Endodermal cell (in vitro differentiated cells): ENCODE data around the gene APOC1. TPM values are rescaled to one million over a fixed set of nuclear protein-coding genes. Genes with fewer than 3 reads are reported as not detected.

Source experiments
- DNase-seq: peaks from one replicate; pipeline ENCODE4 v3.0.0-alpha.2; 2017
- H3K27ac ChIP-seq: 2 replicates; pipeline ENCODE4 v1.5.1; 2013; ENCODE audit warnings: mild to moderate bottlenecking, low read depth, low read length, moderate library complexity
- H3K27me3 ChIP-seq: 2 replicates; pipeline ENCODE4 v1.6.1; 2013; ENCODE audit warnings: mild to moderate bottlenecking, low read length, moderate library complexity; ENCODE audit not compliant: insufficient read depth, control insufficient read depth, poor library complexity, severe bottlenecking
- H3K36me3 ChIP-seq: 2 replicates; pipeline ENCODE4 v1.7.0; 2013; ENCODE audit warnings: mild to moderate bottlenecking, low read length, moderate library complexity; ENCODE audit not compliant: control insufficient read depth, insufficient read depth
- H3K4me1 ChIP-seq: one replicate; pipeline ENCODE4 v1.7.0; 2013; ENCODE audit warnings: low read length; ENCODE audit not compliant: control insufficient read depth, insufficient read depth
- H3K4me3 ChIP-seq: 2 replicates; pipeline ENCODE4 v1.5.1; 2013; ENCODE audit warnings: mild to moderate bottlenecking, low read length, moderate library complexity
- H3K9ac ChIP-seq: 2 replicates; pipeline ENCODE4 v1.6.1; 2013; ENCODE audit warnings: mild to moderate bottlenecking, low read length, moderate library complexity; ENCODE audit not compliant: poor library complexity, severe bottlenecking; ENCODE audit errors: extremely low read depth
- H3K9me3 ChIP-seq: 2 replicates; pipeline ENCODE4 v1.6.1; 2013; ENCODE audit warnings: mild to moderate bottlenecking, low read length, moderate library complexity; ENCODE audit not compliant: control insufficient read depth
- H3K27ac Mint-ChIP-seq: 2 replicates; pipeline ENCODE4 v1.8.0; 2020; ENCODE audit warnings: mixed read lengths
- H3K27me3 Mint-ChIP-seq: 2 replicates; pipeline ENCODE4 v1.8.0; 2021; ENCODE audit warnings: mild to moderate bottlenecking, mixed read lengths; ENCODE audit not compliant: insufficient read depth
- H3K36me3 Mint-ChIP-seq: 2 replicates; pipeline ENCODE4 v1.8.0; 2020; ENCODE audit warnings: low read depth, mixed read lengths
- H3K4me1 Mint-ChIP-seq: 2 replicates; pipeline ENCODE4 v1.8.0; 2020; ENCODE audit warnings: mixed read lengths
- H3K4me3 Mint-ChIP-seq: 2 replicates; pipeline ENCODE4 v1.8.0; 2020; ENCODE audit warnings: mild to moderate bottlenecking, moderate library complexity, mixed read lengths
- H3K9me3 Mint-ChIP-seq: 2 replicates; pipeline ENCODE4 v1.8.0; 2020; ENCODE audit warnings: mild to moderate bottlenecking, mixed read lengths
- WGBS, 2 experiments: methylation state at CpG; one replicate each; pipeline versions ENCODE4 v1.1.5 to v1.1.7; 2013; ENCODE audit warnings: missing lambda C conversion rate in 2 of 2, mixed read lengths in 1 of 2; ENCODE audit not compliant: insufficient coverage in 1 of 2, insufficient read length in 1 of 2; 5-methylcytosine and 5-hydroxymethylcytosine counted together
- total RNA-seq, 2 donors: library from RNA; stranded (reverse); fragmentation: NEBNext Ultra II Directional in 1 of 2; extraction: Animal tissue kit (Norgen Biotek cat#: 25700) in 1 of 2; gene quantifications; 2 replicates in 1 of 2; 3 replicates in 1 of 2; pipeline ENCODE4 v1.2.1, GENCODE V29; 2021
- TF ChIP-seq, protein P1 (sequence below): fragments of 200-600 bp; sonication (generic); conservative IDR thresholded peaks from 2 replicates; pipeline ENCODE4 v1.5.0; 2021; ENCODE audit warnings: antibody characterized with exemption, mild to moderate bottlenecking

Gene APOC1
- total RNA-seq, 2 donors from 2014 or later: 914 to 1,040 TPM

DNA sequence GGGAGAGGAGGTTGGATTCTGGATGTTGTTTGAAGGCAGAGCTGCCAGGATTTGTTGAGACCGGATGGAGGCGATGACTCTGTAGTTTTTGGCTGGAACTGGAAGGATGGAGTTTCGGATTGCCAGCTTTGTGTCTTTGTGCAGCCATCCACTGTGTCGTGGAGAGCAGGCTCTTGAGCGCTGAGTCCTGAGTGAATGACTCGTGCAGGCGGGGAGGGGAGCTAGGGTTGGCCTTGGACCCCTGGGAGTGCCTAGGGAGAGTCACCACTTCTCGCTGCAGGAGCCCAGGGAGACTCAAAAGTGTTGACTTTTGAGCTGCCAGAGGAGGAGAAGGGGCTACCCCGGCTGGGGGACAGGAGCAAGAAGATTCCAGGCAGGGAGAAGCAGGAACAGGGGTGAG is 19.5 kb upstream of the APOC1 start:
- H3K27me3 Mint-ChIP-seq: no peaks in the 10 kb centered on the region
- DNase-seq: no peak
- no peaks in the 10 kb centered on the region for H3K27me3 ChIP-seq
- no peak overlapping the region for H3K27ac ChIP-seq
- H3K4me3 Mint-ChIP-seq: no peak overlapping the region
- 90 to 95% methylated on average over 8 to 9 of the region's 9 CpGs for WGBS, 2 experiments
- H3K4me1 ChIP-seq: no peaks in the 10 kb centered on the region
- no peak overlapping the region for H3K9ac ChIP-seq
- peaks cover 65% of the 10 kb centered on the region for H3K36me3 Mint-ChIP-seq
- no peaks in the 10 kb centered on the region for H3K9me3 Mint-ChIP-seq
- H3K27ac Mint-ChIP-seq: no peak overlapping the region
- H3K4me3 ChIP-seq: no peak overlapping the region
- TF ChIP-seq, protein P1, sequence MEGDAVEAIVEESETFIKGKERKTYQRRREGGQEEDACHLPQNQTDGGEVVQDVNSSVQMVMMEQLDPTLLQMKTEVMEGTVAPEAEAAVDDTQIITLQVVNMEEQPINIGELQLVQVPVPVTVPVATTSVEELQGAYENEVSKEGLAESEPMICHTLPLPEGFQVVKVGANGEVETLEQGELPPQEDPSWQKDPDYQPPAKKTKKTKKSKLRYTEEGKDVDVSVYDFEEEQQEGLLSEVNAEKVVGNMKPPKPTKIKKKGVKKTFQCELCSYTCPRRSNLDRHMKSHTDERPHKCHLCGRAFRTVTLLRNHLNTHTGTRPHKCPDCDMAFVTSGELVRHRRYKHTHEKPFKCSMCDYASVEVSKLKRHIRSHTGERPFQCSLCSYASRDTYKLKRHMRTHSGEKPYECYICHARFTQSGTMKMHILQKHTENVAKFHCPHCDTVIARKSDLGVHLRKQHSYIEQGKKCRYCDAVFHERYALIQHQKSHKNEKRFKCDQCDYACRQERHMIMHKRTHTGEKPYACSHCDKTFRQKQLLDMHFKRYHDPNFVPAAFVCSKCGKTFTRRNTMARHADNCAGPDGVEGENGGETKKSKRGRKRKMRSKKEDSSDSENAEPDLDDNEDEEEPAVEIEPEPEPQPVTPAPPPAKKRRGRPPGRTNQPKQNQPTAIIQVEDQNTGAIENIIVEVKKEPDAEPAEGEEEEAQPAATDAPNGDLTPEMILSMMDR: no peak
- H3K36me3 ChIP-seq: peaks cover 57% of the 10 kb centered on the region
- peaks cover 11% of the 10 kb centered on the region for H3K4me1 Mint-ChIP-seq
- H3K9me3 ChIP-seq: no peaks in the 10 kb centered on the region

DNA sequence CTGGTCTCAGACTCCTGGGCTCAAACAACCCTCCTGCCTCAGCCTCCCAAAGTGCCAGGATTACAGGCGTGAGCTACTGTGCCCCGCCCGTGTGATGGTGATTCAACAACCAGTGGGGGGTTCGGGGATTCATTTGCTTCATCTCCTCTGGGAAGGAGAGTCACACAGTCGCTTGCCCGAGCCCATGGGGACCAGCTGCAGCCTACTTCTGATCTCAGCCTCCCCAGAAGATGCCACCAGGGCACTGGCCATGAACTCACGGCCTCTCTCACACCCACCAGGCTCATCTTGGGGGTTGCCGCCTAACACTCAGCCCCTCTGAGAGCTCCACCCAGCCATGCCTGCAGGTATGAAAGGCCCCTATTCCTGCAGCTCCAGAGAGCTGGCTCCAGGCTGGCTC is 16.6 kb upstream of the APOC1 start:
- Mint-ChIP-seq H3K4me1 (no peaks in the 10 kb centered on the region), H3K4me3 (no peak overlapping the region), H3K27ac (no peak overlapping the region), H3K36me3 (peaks cover 77% of the 10 kb centered on the region), H3K27me3 (no peaks in the 10 kb centered on the region), H3K9me3 (no peaks in the 10 kb centered on the region)
- no peak overlapping the region for H3K27ac ChIP-seq
- TF ChIP-seq, protein P1: no peak
- H3K36me3 ChIP-seq: peaks cover 72% of the 10 kb centered on the region
- H3K4me3 ChIP-seq: no peak overlapping the region
- DNase-seq: no peak
- no peak overlapping the region for H3K9ac ChIP-seq
- H3K9me3 ChIP-seq: no peaks in the 10 kb centered on the region
- WGBS, 2 experiments: 88 to 91% methylated on average over 4 to 8 of the region's 8 CpGs
- no peaks in the 10 kb centered on the region for H3K27me3 ChIP-seq
- H3K4me1 ChIP-seq: no peaks in the 10 kb centered on the region

DNA sequence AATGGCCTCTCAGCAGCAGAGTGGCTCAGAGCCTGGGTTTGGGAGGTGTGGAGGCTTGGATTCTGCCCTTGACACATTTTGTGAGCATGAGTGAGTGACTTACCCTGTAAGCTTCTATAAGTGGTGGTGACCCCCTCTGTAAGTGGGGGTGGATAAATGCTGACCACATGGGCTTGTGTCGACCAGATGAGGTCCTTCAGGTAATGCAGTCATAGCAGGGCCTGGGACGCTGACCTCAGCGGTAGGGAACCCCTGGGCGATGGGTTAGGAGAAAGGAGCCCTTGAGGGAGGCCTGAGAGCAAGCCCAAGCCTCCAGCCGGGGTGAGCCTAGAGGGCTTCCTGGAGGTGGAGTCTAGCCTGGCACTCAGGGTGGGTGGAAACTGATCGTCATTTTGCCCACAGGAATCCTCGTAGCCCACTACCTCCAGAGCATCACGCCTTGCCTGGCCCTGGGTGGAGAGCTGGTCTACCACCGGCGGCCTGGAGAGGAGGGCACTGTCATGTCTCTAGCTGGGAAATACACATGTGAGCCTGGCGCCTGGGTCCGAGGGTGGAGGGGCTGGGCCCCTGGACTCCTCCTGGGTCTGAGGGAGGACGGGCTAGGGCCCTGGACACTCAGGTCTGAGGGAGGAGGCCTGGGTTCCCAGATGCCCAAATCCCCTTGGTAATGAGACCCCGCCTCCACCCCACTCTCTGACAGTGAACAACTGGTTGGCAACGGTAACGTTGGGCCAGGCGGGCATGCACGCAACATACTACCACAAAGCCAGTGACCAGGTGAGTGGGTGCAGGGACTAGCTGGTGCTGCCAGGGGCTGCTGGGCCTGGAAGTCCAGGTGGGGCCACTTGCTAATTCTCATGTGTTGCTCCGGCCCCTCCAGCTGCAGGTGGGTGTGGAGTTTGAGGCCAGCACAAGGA is 13.8 kb upstream of the APOC1 start:
- Mint-ChIP-seq H3K27me3 (no peaks in the 10 kb centered on the region), H3K36me3 (peaks cover 58% of the 10 kb centered on the region), H3K9me3 (no peaks in the 10 kb centered on the region), H3K4me1 (no peaks in the 10 kb centered on the region), H3K4me3 (no peak overlapping the region), H3K27ac (no peak overlapping the region)
- no peak for DNase-seq
- Histone ChIP-seq H3K9me3 (no peaks in the 10 kb centered on the region), H3K27ac (no peak overlapping the region), H3K36me3 (peaks cover 47% of the 10 kb centered on the region), H3K4me1 (peaks cover 6% of the 10 kb centered on the region), H3K4me3 (no peak overlapping the region), H3K27me3 (no peaks in the 10 kb centered on the region), H3K9ac (no peak overlapping the region)
- 95 to 98% methylated on average over 13 to 19 of the region's 19 CpGs for WGBS, 2 experiments
- TF ChIP-seq, protein P1: no peak
